GM20431 (cell line): ENCODE measurements around the gene CIART.

ENCODE experiments used
- in situ Hi-C: fragments of 300-500 bp; cut with MseI, MboI; formaldehyde crosslinking; loops from one replicate; pipeline ENCODE4 v1.15.0; 2020; ENCODE audit warnings: low sequenced_read_pairs; ENCODE audit not compliant: unreplicated experiment

The CIART gene

GRCh38 chr1:150259758-150260669 is 22.3 kb upstream of the CIART start:
- in situ Hi-C loops, result loop anchor here (25.0 kb wide), 1 partner anchor 277 kb away; the partner anchor contains the start of gene ADAMTSL4

DNA sequence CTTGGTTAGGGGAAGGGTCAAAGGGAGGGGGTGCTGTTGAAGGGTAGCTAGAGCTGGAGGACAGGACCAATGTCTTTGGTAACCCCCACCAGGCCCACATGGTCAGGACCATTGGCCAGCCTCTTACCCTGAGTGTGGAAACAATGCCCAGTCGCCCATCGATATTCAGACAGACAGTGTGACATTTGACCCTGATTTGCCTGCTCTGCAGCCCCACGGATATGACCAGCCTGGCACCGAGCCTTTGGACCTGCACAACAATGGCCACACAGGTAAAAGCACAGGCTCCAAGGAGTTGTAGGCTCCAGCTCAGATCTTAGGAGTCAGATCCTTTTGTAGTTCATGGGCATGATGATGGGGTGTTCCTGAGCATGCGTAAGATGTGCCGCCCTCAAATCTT is 21.0 kb upstream of the CIART start:
- in situ Hi-C loops, result loop anchor here (25.0 kb wide), 1 partner anchor 276 kb away; the partner anchor contains the start of gene ADAMTSL4

GRCh38 chr1:150262388-150263320 is 19.7 kb upstream of the CIART start:
- in situ Hi-C loops, result loop anchor here (25.0 kb wide), 1 partner anchor 275 kb away; the partner anchor contains the start of gene ADAMTSL4

- in situ Hi-C loops, result loop anchor here (25.0 kb wide), 1 partner anchor 274 kb away; the partner anchor contains the start of gene ADAMTSL4
Observed at GRCh38 chr1:150263549-150263948, 18.8 kb upstream of the CIART start.

- in situ Hi-C loops, result loop anchor here (25.0 kb wide), 1 partner anchor 269 kb away; the partner anchor contains the start of gene ADAMTSL4
Observed at GRCh38 chr1:150267896-150268295, 14.5 kb upstream of the CIART start.

DNA sequence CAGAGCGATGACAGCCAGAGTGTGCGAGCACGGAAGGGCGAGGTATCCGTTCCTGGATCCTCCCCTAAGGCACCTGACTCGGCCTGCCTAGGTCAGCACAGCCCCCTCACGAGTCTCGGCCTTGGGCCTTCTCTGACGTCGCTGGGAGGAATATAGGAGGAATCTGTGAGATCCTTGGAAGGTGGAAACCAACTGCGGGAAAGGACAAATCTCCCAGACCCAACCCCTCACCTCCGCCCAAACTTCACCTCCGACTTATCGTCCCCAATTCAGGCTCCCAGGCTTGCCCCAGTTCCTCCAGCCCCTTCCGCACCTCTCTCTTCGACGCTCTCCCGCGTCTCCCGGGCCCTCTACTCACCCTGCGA is 14.0 kb upstream of the CIART start:
- in situ Hi-C loops, result loop anchor here (25.0 kb wide), 1 partner anchor 269 kb away; the partner anchor contains the start of gene ADAMTSL4

- in situ Hi-C loops, result loop anchor here (25.0 kb wide), 1 partner anchor 268 kb away; the partner anchor contains the start of gene ADAMTSL4
Observed at GRCh38 chr1:150268705-150269403, 13.5 kb upstream of the CIART start, which contains the start of gene APH1A. APH1A (minus strand) TSS chr1:150269016; CDS start chr1:150268810, 206 bp downstream.

GRCh38 chr1:150269451-150269850 is 12.9 kb upstream of the CIART start:
- in situ Hi-C loops, result loop anchor here (25.0 kb wide), 1 partner anchor 268 kb away; the partner anchor contains the start of gene ADAMTSL4

DNA sequence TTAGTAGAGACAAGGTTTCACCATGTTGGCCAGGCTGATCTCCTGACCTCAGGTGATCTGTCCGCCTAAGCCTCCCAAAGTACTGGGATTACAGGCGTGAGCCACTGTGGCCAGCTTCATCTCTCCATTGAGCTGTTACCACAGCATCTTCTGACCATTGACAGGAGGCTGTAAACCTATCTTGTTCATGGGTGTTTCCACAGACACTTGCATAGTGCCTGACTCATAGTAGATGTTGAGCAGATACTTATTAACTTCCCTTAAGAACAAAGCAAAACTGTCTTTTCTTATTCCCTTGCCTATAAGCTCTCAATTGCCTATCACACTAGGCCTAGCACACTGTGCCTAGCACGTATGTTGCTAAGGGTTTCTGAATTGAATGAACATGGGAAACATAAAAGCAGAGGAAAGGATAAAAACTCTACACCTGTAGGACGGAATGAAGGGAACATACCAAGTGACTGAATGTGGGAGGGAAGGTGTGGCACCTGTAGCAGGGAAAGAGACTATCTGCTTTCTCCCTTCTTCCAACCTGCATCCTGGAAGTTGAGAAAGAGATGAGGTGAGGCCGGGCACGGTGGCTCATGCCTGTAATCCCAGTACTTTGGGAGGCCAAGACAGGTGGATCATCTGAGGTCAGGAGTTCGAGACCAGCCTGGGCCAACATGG is 10.9 kb upstream of the CIART start:
- in situ Hi-C loops, result loop anchor here (25.0 kb wide), 1 partner anchor 266 kb away; the partner anchor contains the start of gene ADAMTSL4

DNA sequence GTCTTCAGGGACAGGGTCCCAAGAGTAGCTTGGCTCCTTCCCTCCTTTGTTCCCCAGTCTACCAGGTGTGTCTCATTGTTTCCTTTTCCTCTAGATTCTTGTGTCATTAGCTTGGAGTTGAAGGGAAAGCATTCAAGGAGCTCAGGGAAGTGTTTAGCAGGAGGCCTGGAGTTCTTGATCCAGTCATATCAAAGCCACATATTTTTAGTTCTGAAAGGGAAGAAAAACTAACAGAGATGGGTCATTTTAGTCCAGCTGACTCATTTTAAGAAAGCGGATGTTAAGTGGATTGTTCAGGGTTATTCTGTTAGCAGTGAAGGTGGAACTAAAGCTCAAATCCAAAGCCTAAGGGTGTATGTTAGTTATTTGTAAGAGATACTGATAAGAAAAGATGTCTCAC is 9.0 kb upstream of the CIART start:
- in situ Hi-C loops, result loop anchor here (25.0 kb wide), 1 partner anchor 264 kb away; the partner anchor contains the start of gene ADAMTSL4

DNA sequence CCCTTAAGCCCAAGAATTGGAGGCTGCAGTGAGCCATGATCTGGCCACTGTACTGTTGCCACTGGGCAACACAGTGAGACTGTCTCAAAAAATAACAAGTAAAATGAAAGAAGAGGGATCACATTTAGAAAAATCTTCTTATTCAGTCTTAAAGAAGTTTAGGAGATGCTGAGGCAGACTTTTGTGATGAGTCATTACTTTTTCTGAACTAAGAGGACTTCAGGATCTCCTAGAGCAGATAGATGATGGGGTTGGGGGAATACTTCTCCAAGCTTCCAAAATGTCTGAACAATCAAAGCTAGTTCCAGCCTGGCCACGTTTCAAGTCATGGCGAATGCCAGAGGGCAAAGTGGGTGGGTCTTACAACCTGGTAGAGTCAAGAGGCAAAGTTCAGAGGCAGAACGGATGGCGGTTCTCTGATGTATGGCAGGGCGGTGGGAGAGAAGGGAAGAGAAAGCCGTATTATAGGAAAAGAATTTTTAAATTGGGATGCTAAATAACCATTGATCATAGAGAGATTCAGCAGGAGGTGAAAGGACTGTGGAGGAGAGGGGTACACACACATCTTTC is 2.1 kb upstream of the CIART start:
- in situ Hi-C loops, result no loop called here

DNA sequence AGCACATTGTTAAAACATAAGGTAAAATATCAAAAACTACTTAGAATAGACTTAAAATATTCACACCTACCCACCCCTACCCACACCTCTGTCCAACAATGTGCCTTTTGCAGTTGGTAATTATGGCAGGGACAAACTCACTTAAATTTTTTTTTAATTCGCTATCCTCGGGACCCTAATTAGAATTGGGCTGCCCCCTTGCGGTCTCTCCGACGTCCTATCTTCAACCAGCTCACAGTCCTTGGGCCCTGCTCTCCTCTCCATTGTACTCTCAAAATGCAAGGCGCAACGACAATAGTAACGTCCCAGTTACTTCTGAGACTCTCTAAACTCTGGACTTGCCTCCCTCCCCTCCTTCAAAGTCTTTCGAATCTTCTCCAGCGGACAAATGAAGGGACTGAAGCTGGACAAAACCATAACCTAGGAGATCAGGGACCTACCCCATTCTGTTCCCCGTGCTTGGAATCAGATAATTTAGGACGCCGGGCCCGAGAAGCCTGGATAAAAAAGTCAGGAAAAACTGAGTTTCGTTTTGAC is 1.1 kb upstream of the CIART start:
- in situ Hi-C loops, result no loop called here

DNA sequence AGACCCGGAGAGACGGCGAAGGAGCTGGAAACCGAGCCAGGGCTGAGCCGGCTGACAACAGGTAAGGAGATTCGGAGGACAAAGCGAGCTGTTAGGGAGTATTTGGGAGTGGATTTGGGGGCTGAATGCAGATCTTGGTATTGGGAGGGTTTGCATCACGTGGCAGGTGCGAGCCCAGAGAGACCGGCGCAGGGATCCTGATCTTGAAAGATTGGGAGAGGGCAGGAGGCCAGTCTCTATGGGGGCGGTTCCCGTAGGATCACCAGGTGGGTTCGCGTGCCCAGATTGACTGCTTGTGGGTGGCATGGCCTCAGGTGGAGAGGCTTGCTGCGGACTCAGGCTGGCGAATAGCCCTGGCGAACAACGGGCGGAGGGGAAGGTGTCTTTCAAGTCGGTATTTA is 204 bp downstream of the CIART start:
- in situ Hi-C loops, result no loop called here

DNA sequence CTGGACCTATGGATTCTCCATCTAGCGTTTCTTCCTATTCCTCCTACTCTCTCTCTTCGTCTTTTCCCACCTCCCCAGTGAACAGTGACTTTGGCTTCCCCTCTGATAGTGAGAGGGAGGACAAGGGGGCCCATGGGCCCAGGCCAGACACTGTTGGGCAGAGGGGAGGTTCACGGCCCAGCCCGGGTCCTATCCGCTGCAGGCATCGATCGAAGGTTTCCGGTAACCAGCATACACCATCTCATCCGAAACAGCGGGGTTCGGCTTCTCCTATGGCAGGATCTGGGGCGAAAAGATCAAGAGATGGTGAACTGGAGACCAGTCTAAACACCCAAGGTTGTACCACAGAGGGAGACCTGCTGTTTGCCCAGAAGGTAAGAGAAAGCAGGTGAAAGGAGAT is 906 bp downstream of the CIART start:
- in situ Hi-C loops, result no loop called here

- in situ Hi-C loops, result no loop called here
Observed at GRCh38 chr1:150288382-150288781, 6.0 kb downstream of the CIART start.

GRCh38 chr1:150288822-150289221 is 6.5 kb downstream of the CIART start:
- in situ Hi-C loops, result no loop called here

DNA sequence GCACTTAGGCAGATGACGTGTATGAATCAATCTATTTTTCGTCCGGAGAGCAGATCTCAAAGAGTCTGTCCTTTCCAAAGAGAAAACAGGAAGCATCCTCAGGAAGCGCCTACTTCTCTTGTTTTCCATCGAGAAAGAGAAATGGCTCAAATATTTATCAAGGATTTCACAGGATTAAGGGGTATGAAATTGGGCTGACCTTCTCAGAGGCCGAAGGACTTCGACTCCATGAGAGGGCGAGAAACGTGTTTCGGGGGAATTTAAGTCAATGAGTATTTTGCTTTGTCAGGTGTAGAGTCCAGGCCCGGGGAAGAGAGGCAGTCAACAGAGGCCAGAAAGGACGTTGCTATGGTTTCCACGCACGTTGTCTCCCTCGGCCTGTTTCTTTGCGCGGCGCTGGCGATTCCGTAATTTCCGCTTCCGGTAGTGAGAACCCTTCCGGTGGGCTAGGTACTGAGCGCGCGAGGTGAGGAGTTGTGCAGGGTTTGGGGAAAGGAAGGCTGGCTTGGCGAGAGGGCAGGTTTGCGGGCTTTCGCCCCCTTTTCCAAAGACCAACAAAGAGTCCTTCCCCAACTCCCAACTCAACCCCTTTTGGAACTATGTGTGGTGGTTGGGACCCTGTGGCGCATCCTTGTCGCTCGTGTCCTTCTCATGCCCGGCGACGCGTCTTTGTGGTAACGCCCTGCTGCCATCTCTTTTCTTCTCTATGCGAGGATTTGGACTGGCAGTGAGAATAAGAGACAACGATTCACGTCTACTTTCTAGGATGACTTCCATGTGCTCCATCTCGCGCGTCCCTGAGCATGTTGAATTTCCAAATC is 11.3 kb downstream of the CIART start, which contains the start of gene MRPS21:
TSS of gene MRPS21 (plus strand) at position 429 of the 821 bp plus-strand sequence. CDS start 506 bp downstream, outside the sequence.
- in situ Hi-C loops, result no loop called here
